OCI-LY1 (cell line): ENCODE measurements around the gene GDA.

Experiments
- EZH2 ChIP-seq: fragments of 200-600 bp; sonication (generic), shearing (Covaris generic); IDR thresholded peaks from 2 replicates; pipeline ENCODE4 v1.8.0; 2017; ENCODE audit warnings: borderline replicate concordance, mixed run types, mild to moderate bottlenecking, antibody characterized with exemption, low read length, moderate library complexity, mixed read lengths
- TF ChIP-seq, protein P1 (sequence below): fragments of 200-600 bp; sonication (generic), shearing (Covaris generic); IDR thresholded peaks from 2 replicates; pipeline ENCODE4 v1.5.1; 2017; ENCODE audit warnings: mild to moderate bottlenecking, antibody characterized with exemption, low read length, moderate library complexity, mixed read lengths

- no peak for TF ChIP-seq EZH2
- TF ChIP-seq, protein P1, sequence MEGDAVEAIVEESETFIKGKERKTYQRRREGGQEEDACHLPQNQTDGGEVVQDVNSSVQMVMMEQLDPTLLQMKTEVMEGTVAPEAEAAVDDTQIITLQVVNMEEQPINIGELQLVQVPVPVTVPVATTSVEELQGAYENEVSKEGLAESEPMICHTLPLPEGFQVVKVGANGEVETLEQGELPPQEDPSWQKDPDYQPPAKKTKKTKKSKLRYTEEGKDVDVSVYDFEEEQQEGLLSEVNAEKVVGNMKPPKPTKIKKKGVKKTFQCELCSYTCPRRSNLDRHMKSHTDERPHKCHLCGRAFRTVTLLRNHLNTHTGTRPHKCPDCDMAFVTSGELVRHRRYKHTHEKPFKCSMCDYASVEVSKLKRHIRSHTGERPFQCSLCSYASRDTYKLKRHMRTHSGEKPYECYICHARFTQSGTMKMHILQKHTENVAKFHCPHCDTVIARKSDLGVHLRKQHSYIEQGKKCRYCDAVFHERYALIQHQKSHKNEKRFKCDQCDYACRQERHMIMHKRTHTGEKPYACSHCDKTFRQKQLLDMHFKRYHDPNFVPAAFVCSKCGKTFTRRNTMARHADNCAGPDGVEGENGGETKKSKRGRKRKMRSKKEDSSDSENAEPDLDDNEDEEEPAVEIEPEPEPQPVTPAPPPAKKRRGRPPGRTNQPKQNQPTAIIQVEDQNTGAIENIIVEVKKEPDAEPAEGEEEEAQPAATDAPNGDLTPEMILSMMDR: no peak
These were observed 83.5 kb downstream of the GDA start for GRCh38 chr9:72232778-72233177.
